SJCRH30 (cell line): ENCODE data around the gene FEZF1. TPM values are rescaled to one million over a fixed set of nuclear protein-coding genes. Genes with fewer than 3 reads are reported as not detected.

Experiments used
- DNase-seq, 2 experiments: peaks; one replicate each; pipeline ENCODE4 v3.0.0-alpha.2; 2015 to 2020
- H3K27ac ChIP-seq: fragments of 250-450 bp; sonication (Bioruptor Pico); 2 replicates; pipeline ENCODE4 v1.5.1; 2020; ENCODE audit warnings: mild to moderate bottlenecking, moderate library complexity
- H3K27me3 ChIP-seq: fragments of 250-450 bp; sonication (Bioruptor Pico); 2 replicates; pipeline ENCODE4 v1.5.1; 2020; ENCODE audit warnings: mild to moderate bottlenecking, moderate library complexity
- H3K36me3 ChIP-seq: fragments of 250-450 bp; sonication (Bioruptor Pico); 2 replicates; pipeline ENCODE4 v1.5.1; 2020; ENCODE audit warnings: mild to moderate bottlenecking, moderate library complexity
- H3K4me1 ChIP-seq: fragments of 250-450 bp; sonication (Bioruptor Pico); 2 replicates; pipeline ENCODE4 v1.5.1; 2020; ENCODE audit warnings: mild to moderate bottlenecking, moderate library complexity
- H3K4me3 ChIP-seq: fragments of 250-450 bp; sonication (Bioruptor Pico); 2 replicates; pipeline ENCODE4 v1.5.1; 2020; ENCODE audit warnings: mild to moderate bottlenecking, moderate library complexity
- H3K9me3 ChIP-seq: fragments of 250-450 bp; sonication (Bioruptor Pico); replicated peaks from 2 replicates; pipeline ENCODE4 v1.5.1; 2020; ENCODE audit warnings: mild to moderate bottlenecking, moderate library complexity
- total RNA-seq: library from RNA; depleted of rRNA; stranded (reverse); fragments of >200 nt; shearing (Covaris generic); gene quantifications from 2 replicates; pipeline ENCODE4 v1.2.3, GENCODE V29; 2014; rRNA removed

The FEZF1 gene
- total RNA-seq, 1 experiment from 2014 or later = not detected

DNA sequence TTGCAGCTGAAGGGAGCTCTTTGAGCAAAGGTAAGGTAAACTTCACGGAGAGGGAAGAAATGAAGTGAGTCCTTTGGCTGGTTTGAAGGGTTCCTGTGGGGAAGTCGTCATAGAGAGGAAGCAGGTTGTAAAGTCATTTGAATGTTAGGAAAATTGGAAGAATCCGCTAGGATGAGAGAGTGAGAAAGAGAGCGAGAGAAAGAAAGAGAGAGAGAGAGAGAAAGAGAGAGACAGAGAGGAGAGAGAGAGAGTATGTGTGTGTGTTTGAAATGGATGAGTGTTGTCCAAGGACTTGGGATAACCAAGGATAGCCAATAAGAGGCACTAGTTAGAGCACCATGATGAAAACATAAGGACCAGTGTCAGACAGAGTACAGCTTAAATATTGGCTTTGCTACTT is 43.1 kb downstream of the FEZF1 start:
- no peak for DNase-seq
- Histone ChIP-seq H3K4me3 (no peak overlapping the region), H3K27me3 (no peaks in the 10 kb centered on the region; the same call in none of the 2 replicates), H3K9me3 (no peaks in the 10 kb centered on the region), H3K27ac (no peak overlapping the region), H3K36me3 (no peaks in the 10 kb centered on the region), H3K4me1 (no peaks in the 10 kb centered on the region)

DNA sequence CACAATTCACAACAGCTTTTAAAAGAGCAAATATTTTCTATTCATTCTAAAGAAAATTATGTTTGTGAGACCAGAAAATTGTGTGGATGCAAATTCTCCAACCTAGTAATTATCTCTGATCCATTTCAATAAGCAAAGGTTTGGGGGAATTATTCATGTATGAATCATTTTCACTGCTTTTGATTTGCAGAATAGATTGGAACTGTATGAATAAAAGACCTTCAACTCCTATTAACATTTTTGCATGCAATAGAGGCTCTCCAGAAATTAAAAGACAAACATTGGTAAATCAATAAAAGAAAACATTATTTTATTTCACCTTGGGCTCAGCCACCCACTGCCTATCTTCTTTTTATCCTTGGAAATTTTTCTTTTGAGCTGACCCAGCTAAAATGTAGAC is 43.5 kb downstream of the FEZF1 start:
- Histone ChIP-seq H3K4me3 (no peak overlapping the region), H3K27me3 (no peaks in the 10 kb centered on the region; the same call in none of the 2 replicates), H3K36me3 (no peaks in the 10 kb centered on the region), H3K4me1 (no peaks in the 10 kb centered on the region), H3K27ac (no peak overlapping the region), H3K9me3 (no peaks in the 10 kb centered on the region)
- no peak for DNase-seq

DNA sequence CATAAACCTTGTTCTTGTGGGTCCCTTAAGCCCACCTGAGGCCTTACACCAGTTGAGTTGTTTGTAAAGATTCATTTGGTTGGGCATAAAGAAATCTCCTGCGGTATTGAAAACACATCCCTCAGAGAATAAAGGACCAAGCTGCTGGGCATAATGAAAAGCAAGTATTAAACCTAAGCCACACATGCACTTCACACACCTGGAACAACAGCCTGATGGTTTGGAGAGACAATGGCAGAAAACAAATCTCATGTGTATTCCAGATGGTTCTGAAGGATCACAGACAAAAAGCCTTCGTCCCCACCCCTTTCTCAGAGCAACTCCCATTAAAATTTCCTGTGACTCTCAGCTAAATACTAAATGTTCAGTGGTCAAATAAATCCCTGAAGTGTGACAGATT is 44.2 kb downstream of the FEZF1 start:
- DNase-seq = no peak
- H3K4me1 ChIP-seq = no peaks in the 10 kb centered on the region
- no peaks in the 10 kb centered on the region for H3K9me3 ChIP-seq
- no peak overlapping the region for H3K4me3 ChIP-seq
- no peaks in the 10 kb centered on the region; the same call in none of the 2 replicates for H3K27me3 ChIP-seq
- H3K36me3 ChIP-seq = no peaks in the 10 kb centered on the region
- no peak overlapping the region for H3K27ac ChIP-seq

DNA sequence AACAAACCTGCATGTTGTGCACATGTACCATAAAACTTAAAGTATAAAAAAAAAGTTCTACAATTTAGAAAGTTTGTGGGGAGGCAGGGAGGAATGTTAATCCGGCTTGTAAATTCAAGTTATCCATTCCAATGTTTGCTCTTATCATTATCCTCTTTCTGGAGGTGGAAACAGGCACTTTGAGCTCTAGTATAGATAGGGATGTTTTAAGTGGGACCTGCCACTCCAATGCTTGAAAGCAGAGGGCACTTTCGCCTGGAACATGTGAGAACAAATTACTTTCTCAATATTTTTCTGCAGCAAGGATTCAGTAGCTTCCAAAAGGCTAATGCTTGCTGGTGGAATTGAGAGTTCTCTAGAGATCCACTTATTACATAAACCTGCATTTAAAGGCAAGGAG is 45.6 kb downstream of the FEZF1 start:
- H3K4me3 ChIP-seq = no peak overlapping the region
- no peak for DNase-seq
- no peaks in the 10 kb centered on the region; the same call in none of the 2 replicates for H3K27me3 ChIP-seq
- H3K9me3 ChIP-seq = no peaks in the 10 kb centered on the region
- no peak overlapping the region for H3K27ac ChIP-seq
- H3K4me1 ChIP-seq = no peaks in the 10 kb centered on the region
- H3K36me3 ChIP-seq = no peaks in the 10 kb centered on the region

DNA sequence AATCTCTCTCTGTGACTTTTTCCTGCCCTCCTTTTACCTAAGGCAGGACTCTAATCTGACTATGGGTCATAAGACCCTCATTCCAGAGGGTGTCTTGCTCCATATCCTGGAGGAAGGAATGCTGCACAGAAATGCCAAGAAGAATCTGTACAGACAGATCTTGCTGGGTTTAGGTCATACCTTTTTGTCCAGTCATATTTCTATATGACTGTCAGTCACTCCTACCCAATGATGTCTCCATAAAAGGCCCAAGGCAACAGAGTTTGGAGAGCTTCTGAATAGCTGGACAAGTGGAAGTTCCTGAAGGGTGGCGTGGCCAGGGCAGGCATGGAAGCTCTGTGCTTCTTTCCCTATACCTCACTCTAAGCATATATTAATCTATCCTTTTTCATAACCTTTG is 47.5 kb downstream of the FEZF1 start:
- no peak for DNase-seq
- H3K36me3 ChIP-seq = no peaks in the 10 kb centered on the region
- no peaks in the 10 kb centered on the region for H3K4me1 ChIP-seq
- no peaks in the 10 kb centered on the region for H3K9me3 ChIP-seq
- no peaks in the 10 kb centered on the region; the same call in 1 of the 2 replicates for H3K27me3 ChIP-seq
- H3K27ac ChIP-seq = no peak overlapping the region
- no peak overlapping the region for H3K4me3 ChIP-seq

DNA sequence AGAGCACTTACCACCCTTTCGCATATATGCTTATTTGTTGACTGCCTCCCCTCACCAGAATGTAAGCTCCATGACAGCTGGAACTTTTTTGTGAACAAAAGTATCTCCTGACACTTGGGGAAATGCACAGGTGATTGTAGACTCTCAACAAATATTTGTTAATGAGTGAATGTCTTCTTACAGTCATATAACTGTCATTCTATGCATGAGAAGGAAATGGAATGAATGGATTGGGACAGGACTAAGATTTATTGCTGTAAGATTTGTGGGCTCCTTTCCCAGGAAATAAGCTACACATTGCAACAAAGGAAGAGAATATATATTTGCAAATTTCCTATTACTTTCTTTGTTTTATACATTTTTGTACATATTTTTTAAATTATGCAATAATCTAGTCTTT is 48.5 kb downstream of the FEZF1 start:
- H3K4me1 ChIP-seq = no peaks in the 10 kb centered on the region
- H3K4me3 ChIP-seq = no peak overlapping the region
- H3K36me3 ChIP-seq = no peaks in the 10 kb centered on the region
- no peaks in the 10 kb centered on the region for H3K9me3 ChIP-seq
- H3K27ac ChIP-seq = no peak overlapping the region
- H3K27me3 ChIP-seq = no peaks in the 10 kb centered on the region; the same call in 1 of the 2 replicates
- no peak for DNase-seq

DNA sequence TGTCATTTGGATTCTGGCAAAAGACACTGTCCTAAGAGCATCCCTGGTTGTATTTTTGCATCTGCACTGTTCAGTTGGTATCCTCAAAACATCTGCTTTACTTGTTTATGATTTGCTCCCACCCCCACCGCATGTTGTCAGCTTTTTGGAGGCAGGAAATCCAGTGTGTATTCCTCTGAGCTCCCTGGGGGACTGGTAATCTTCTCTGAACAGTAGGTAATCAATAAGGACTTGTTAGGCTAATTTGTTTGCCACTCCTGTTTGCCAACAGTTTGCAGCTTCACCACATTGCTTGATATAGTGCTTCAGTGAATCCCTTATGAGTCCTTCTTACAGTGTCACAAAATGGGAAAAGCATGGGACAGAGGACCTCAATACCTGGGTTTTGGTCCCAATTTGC is 49.1 kb downstream of the FEZF1 start:
- Histone ChIP-seq H3K36me3 (no peaks in the 10 kb centered on the region), H3K9me3 (no peaks in the 10 kb centered on the region), H3K4me1 (no peaks in the 10 kb centered on the region), H3K27me3 (no peaks in the 10 kb centered on the region; the same call in 1 of the 2 replicates), H3K27ac (no peak overlapping the region), H3K4me3 (no peak overlapping the region)
- no peak for DNase-seq

Other genes starting within 250 kb of the FEZF1 start
- 43.4 and 50.4 TPM in 2 replicates for gene AASS, start 160.5 kb downstream of the FEZF1 start, total RNA-seq